A673 (cell line): Measurements from ENCODE around the gene NEURL1B. TPM values are rescaled to one million over a fixed set of nuclear protein-coding genes. Genes with fewer than 3 reads are reported as not detected.

Experiments
- BruUV-seq: library from RNA; stranded (reverse); fragments of 400-500 nt; replicated peaks from 2 replicates; lab custom pipeline; 2021; lab: Mats Ljungman, UMichigan
- CTCF ChIA-PET: fragments of 300-600 bp; sonication (Branson Sonifier 250); formaldehyde crosslinking; loops from one replicate; lab custom pipeline; 2022; ENCODE audit warnings: antibody characterized with exemption; lab: Charles Lee
- POLR2A ChIA-PET: fragments of 300-600 bp; sonication (Branson Sonifier 250); formaldehyde crosslinking; loops from one replicate; lab custom pipeline; 2022; ENCODE audit warnings: antibody characterized with exemption; ENCODE audit not compliant: low non-redundant PET; lab: Charles Lee
- DNase-seq: peaks from one replicate; pipeline ENCODE4 v3.0.0-alpha.2; 2015; ENCODE audit warnings: low spot score
- H3K27ac ChIP-seq: fragments of 200-600 bp; sonication (generic); 2 replicates; pipeline ENCODE4 v1.5.1; 2016; ENCODE audit warnings: mixed run types, low read depth, mild to moderate bottlenecking, mixed read lengths, antibody characterized with exemption, low read length; ENCODE audit not compliant: poor library complexity, severe bottlenecking
- H3K27me3 ChIP-seq: fragments of 200-600 bp; sonication (generic); replicated peaks from 2 replicates; pipeline ENCODE4 v1.6.1; 2017; ENCODE audit warnings: mixed run types, low read depth, mild to moderate bottlenecking, mixed read lengths, antibody characterized with exemption, low read length; ENCODE audit not compliant: insufficient read depth, poor library complexity
- H3K36me3 ChIP-seq: fragments of 200-600 bp; sonication (generic); 2 replicates; pipeline ENCODE4 v1.6.1; 2016; ENCODE audit warnings: mixed run types, mild to moderate bottlenecking, mixed read lengths, antibody characterized with exemption, low read length; ENCODE audit not compliant: insufficient read depth, poor library complexity, severe bottlenecking
- H3K4me1 ChIP-seq: fragments of 200-600 bp; sonication (generic); 2 replicates; pipeline ENCODE4 v1.6.1; 2017; ENCODE audit warnings: mixed run types, mild to moderate bottlenecking, mixed read lengths, antibody characterized with exemption, low read length; ENCODE audit not compliant: insufficient read depth, poor library complexity, severe bottlenecking
- H3K4me3 ChIP-seq: fragments of 200-600 bp; sonication (generic); 2 replicates; pipeline ENCODE4 v1.5.1; 2016; ENCODE audit warnings: low read depth, mixed run types, mild to moderate bottlenecking, mixed read lengths, low read length; ENCODE audit not compliant: poor library complexity, severe bottlenecking
- H3K9me3 ChIP-seq: fragments of 200-600 bp; sonication (generic); 2 replicates; pipeline ENCODE4 v1.6.1; 2016; ENCODE audit warnings: mixed run types, low read depth, mild to moderate bottlenecking, mixed read lengths, antibody characterized with exemption, low read length; ENCODE audit not compliant: poor library complexity, severe bottlenecking
- CTCF ChIP-seq: fragments of 300-800, 200-600 bp; sonication (generic); conservative IDR thresholded peaks from 2 replicates; pipeline ENCODE4 v1.5.1; 2017; ENCODE audit warnings: low read depth, mild to moderate bottlenecking, antibody characterized with exemption, low read length, moderate library complexity, mixed read lengths
- EZH2 ChIP-seq: fragments of 200-600 bp; sonication (generic); IDR thresholded peaks from 2 replicates; pipeline ENCODE4 v1.6.1; 2017; ENCODE audit warnings: borderline replicate concordance, low read depth, mild to moderate bottlenecking, mixed read lengths, antibody characterized with exemption, low read length; ENCODE audit not compliant: poor library complexity, severe bottlenecking
- intact Hi-C: fragments of 100-400 bp; cut with micrococcal nuclease; formaldehyde crosslinking; loops from one replicate; pipeline ENCODE4 v1.10.0; 2022; ENCODE audit not compliant: unreplicated experiment
- total RNA-seq: library from RNA; stranded (reverse); gene quantifications from 2 replicates; pipeline ENCODE4 v1.2.3, GENCODE V29; 2021

The NEURL1B gene
- total RNA-seq, 1 experiment from 2014 or later, result 5.1 TPM

GRCh38 chr5:172671091-172671490 is 30.0 kb downstream of the NEURL1B start:
- no peak for TF ChIP-seq EZH2
- TF ChIP-seq CTCF, result no peak
- no peak overlapping the region for H3K27ac ChIP-seq
- no TSS peak for BruUV-seq
- DNase-seq, result no peak
- no peaks in the 10 kb centered on the region for H3K27me3 ChIP-seq
- H3K9me3 ChIP-seq, result no peaks in the 10 kb centered on the region
- H3K4me1 ChIP-seq, result no peaks in the 10 kb centered on the region
- H3K4me3 ChIP-seq, result no peak overlapping the region
- H3K36me3 ChIP-seq, result no peaks in the 10 kb centered on the region
- CTCF ChIA-PET, result no interaction called here
- POLR2A ChIA-PET, result no interaction called here
- intact Hi-C loops, result no loop called here

GRCh38 chr5:172672681-172673080 is 31.6 kb downstream of the NEURL1B start:
- no TSS peak for BruUV-seq
- no peaks in the 10 kb centered on the region for H3K36me3 ChIP-seq
- no peak for DNase-seq
- ChIA-PET CTCF (no interaction called here), POLR2A (interaction anchor here (0.8 kb wide), 1 partner anchor 626 kb away, joined by 4 read pairs; no protein-coding TSS in a partner anchor)
- no peaks in the 10 kb centered on the region for H3K4me1 ChIP-seq
- TF ChIP-seq CTCF (no peak), EZH2 (no peak)
- H3K27ac ChIP-seq, result no peak overlapping the region
- intact Hi-C loops, result no loop called here
- H3K9me3 ChIP-seq, result no peaks in the 10 kb centered on the region
- no peak overlapping the region for H3K4me3 ChIP-seq
- no peaks in the 10 kb centered on the region for H3K27me3 ChIP-seq

GRCh38 chr5:172674155-172674554 is 33.1 kb downstream of the NEURL1B start:
- POLR2A ChIA-PET, result no interaction called here
- Histone ChIP-seq H3K4me3 (no peak overlapping the region), H3K27me3 (no peaks in the 10 kb centered on the region), H3K36me3 (no peaks in the 10 kb centered on the region), H3K9me3 (no peaks in the 10 kb centered on the region), H3K4me1 (no peaks in the 10 kb centered on the region), H3K27ac (no peak overlapping the region)
- TF ChIP-seq EZH2 (no peak), CTCF (no peak)
- CTCF ChIA-PET, result no interaction called here
- intact Hi-C loops, result no loop called here
- BruUV-seq, result no TSS peak
- no peak for DNase-seq
